Raji (cell line): Measurements from ENCODE around the gene RUSF1.

Experiments used
- POLR2A ChIP-seq: IDR thresholded peaks from 2 replicates; pipeline ENCODE4 v1.6.1; 2011; ENCODE audit warnings: low read depth, low read length, control low read depth; ENCODE audit not compliant: insufficient read depth

The RUSF1 gene

GRCh38 chr16:31507929-31508705, at the start of gene RUSF1:
Gene RUSF1 (minus strand): TSS chr16:31508391. CDS start chr16:31508373, 18 bp downstream.
- peak; percentile 84 for TF ChIP-seq POLR2A

- no peak for TF ChIP-seq POLR2A
Measured at GRCh38 chr16:31542763-31543162, 34.6 kb upstream of the RUSF1 start.

GRCh38 chr16:31537362-31538242, 29.4 kb upstream of the RUSF1 start:
- TF ChIP-seq POLR2A: no peak

GRCh38 chr16:31536804-31537361, 28.7 kb upstream of the RUSF1 start:
- no peak for TF ChIP-seq POLR2A

GRCh38 chr16:31535737-31536136, 27.5 kb upstream of the RUSF1 start:
- no peak for TF ChIP-seq POLR2A

GRCh38 chr16:31532896-31533295, 24.7 kb upstream of the RUSF1 start:
- TF ChIP-seq POLR2A: no peak

GRCh38 chr16:31532120-31532519, 23.9 kb upstream of the RUSF1 start:
- no peak for TF ChIP-seq POLR2A

GRCh38 chr16:31531096-31531495, 22.9 kb upstream of the RUSF1 start:
- TF ChIP-seq POLR2A: no peak

GRCh38 chr16:31530405-31530804, 22.2 kb upstream of the RUSF1 start:
- no peak for TF ChIP-seq POLR2A

GRCh38 chr16:31529937-31530312, 21.7 kb upstream of the RUSF1 start:
- no peak for TF ChIP-seq POLR2A

- no peak for TF ChIP-seq POLR2A
Measured at GRCh38 chr16:31529108-31529936, 21.1 kb upstream of the RUSF1 start.

GRCh38 chr16:31528523-31529107, 20.4 kb upstream of the RUSF1 start:
- no peak for TF ChIP-seq POLR2A

- TF ChIP-seq POLR2A: no peak
Measured at GRCh38 chr16:31527734-31528274, 19.6 kb upstream of the RUSF1 start, which contains the start of gene AHSP. Gene AHSP (plus strand): TSS chr16:31527900. CDS start chr16:31528140, 240 bp downstream.

- no peak for TF ChIP-seq POLR2A
Measured at GRCh38 chr16:31525113-31525512, 16.9 kb upstream of the RUSF1 start.
